Measurements from ENCODE around the gene ZNF516. TPM values are rescaled to one million over a fixed set of nuclear protein-coding genes. Genes with fewer than 3 reads are reported as not detected.

Gene ZNF516
- total RNA-seq, 3 donors from 2014 or later (not counting 1 experiment from before 2014, with no cell fraction given): 49.1 to 60.0 (median 52.4) TPM

GRCh38 chr18:76338619-76339245, 156.3 kb downstream of the ZNF516 start:
- Histone ChIP-seq H3K27me3 (ENCODE audit: control insufficient read depth, insufficient read depth, low read length) (no peaks in the 10 kb centered on the region), H3K4me1 (ENCODE audit: control insufficient read depth, insufficient read depth, low read length) (no peaks in the 10 kb centered on the region), H3K4me3 (ENCODE audit: low read length) (no peak overlapping the region), H3K27ac (ENCODE audit: low read length) (no peak overlapping the region), H3K9me3 (ENCODE audit: control insufficient read depth, insufficient read depth, low read length) (peaks cover 5% of the 10 kb centered on the region), H3K36me3 (ENCODE audit: control insufficient read depth, insufficient read depth, low read length) (no peaks in the 10 kb centered on the region)
- no peak overlapping the region for H3K27ac Mint-ChIP-seq
- TF ChIP-seq CTCF (IDR thresholded peaks at IDR 0.05): no peak
- 96% methylated on average over 5 of the region's 5 CpGs for WGBS (ENCODE audit: insufficient coverage)
- H3K36me3 Mint-ChIP-seq: no peaks in the 10 kb centered on the region
- ATAC-seq (no peak), DNase-seq (no peak)
- intact Hi-C loops (cut with micrococcal nuclease): no loop called here
- H3K4me3 Mint-ChIP-seq: no peak overlapping the region
- H3K9me3 Mint-ChIP-seq: no peaks in the 10 kb centered on the region
- H3K4me1 Mint-ChIP-seq: no peaks in the 10 kb centered on the region
- H3K27me3 Mint-ChIP-seq (ENCODE audit: low read depth in 2 of 2): no peaks in the 10 kb centered on the region

GRCh38 chr18:76338088-76338487, 157.0 kb downstream of the ZNF516 start:
- no peaks in the 10 kb centered on the region for H3K9me3 Mint-ChIP-seq
- H3K4me3 Mint-ChIP-seq: no peak overlapping the region
- WGBS (ENCODE audit: insufficient coverage): 89% methylated on average over 9 of the region's 9 CpGs
- Histone ChIP-seq H3K27ac (ENCODE audit: low read length) (no peak overlapping the region), H3K36me3 (ENCODE audit: control insufficient read depth, insufficient read depth, low read length) (no peaks in the 10 kb centered on the region), H3K9me3 (ENCODE audit: control insufficient read depth, insufficient read depth, low read length) (peaks cover 5% of the 10 kb centered on the region), H3K4me3 (ENCODE audit: low read length) (no peak overlapping the region), H3K4me1 (ENCODE audit: control insufficient read depth, insufficient read depth, low read length) (no peaks in the 10 kb centered on the region), H3K27me3 (ENCODE audit: control insufficient read depth, insufficient read depth, low read length) (no peaks in the 10 kb centered on the region)
- TF ChIP-seq CTCF (IDR thresholded peaks at IDR 0.05): no peak
- H3K27me3 Mint-ChIP-seq (ENCODE audit: low read depth in 2 of 2): no peaks in the 10 kb centered on the region
- no peaks in the 10 kb centered on the region for H3K36me3 Mint-ChIP-seq
- DNase-seq: no peak
- no peaks in the 10 kb centered on the region for H3K4me1 Mint-ChIP-seq
- intact Hi-C loops (cut with micrococcal nuclease): no loop called here
- no peak overlapping the region for H3K27ac Mint-ChIP-seq
- no peak for ATAC-seq

DNA sequence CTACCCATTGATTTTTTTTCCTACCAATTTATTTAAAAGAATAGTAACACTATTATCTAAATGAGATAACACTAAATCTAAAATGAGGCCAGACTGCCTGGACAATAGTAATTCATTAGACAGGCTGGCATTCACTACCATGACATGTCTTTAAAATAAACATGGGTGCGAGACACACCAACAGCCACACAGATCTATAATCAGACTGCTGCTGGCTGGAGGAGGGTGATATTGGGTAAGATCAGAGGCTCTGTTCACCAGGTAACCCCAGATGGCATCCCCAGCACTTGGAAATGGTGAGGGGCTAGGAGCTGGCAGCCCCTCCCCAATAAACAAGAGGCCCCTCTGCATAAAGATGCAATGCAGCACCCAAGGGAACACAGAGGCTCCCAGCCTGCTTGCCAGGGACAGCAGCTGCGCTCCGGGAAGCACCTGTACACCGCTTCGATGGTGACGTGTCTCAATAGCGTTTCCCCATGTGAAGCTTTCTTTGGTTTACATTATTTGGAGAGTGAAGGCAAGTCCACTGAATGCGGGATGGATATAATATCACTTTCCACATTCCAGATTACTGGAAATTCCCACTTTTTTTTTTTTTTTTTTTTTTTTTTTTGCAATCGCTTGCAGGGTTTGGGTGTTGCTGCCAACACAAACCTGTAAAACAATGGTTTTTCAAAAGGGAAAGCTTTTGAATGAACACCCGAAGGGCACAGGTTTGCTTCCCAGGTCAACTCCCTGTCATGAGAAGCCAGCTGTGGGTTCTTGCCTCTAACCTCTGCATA, 159.0 kb downstream of the ZNF516 start:
- TF ChIP-seq CTCF (IDR thresholded peaks at IDR 0.05): no peak
- H3K4me3 Mint-ChIP-seq: no peak overlapping the region
- intact Hi-C loops (cut with micrococcal nuclease): no loop called here
- no peaks in the 10 kb centered on the region for H3K4me1 Mint-ChIP-seq
- 95% methylated on average over 8 of the region's 10 CpGs for WGBS (ENCODE audit: insufficient coverage)
- H3K27ac Mint-ChIP-seq: no peak overlapping the region
- Histone ChIP-seq H3K4me3 (ENCODE audit: low read length) (no peak overlapping the region), H3K9me3 (ENCODE audit: control insufficient read depth, insufficient read depth, low read length) (peaks cover 5% of the 10 kb centered on the region), H3K4me1 (ENCODE audit: control insufficient read depth, insufficient read depth, low read length) (no peaks in the 10 kb centered on the region), H3K27me3 (ENCODE audit: control insufficient read depth, insufficient read depth, low read length) (no peaks in the 10 kb centered on the region), H3K36me3 (ENCODE audit: control insufficient read depth, insufficient read depth, low read length) (no peaks in the 10 kb centered on the region), H3K27ac (ENCODE audit: low read length) (no peak overlapping the region)
- no peaks in the 10 kb centered on the region for H3K36me3 Mint-ChIP-seq
- H3K27me3 Mint-ChIP-seq (ENCODE audit: low read depth in 2 of 2): no peaks in the 10 kb centered on the region
- DNase-seq (no peak), ATAC-seq (no peak)
- no peaks in the 10 kb centered on the region for H3K9me3 Mint-ChIP-seq
